H1 (cell line): Measurements from ENCODE around the gene SYT6. TPM values are rescaled to one million over a fixed set of nuclear protein-coding genes. Genes with fewer than 3 reads are reported as not detected.

ENCODE experiments used
- CTCF ChIA-PET: fragments of 300-600 bp; sonication (Branson Sonifier 250); formaldehyde crosslinking; loops from one replicate; lab custom pipeline; 2021; ENCODE audit not compliant: partially characterized antibody; lab: Charles Lee
- POLR2A ChIA-PET: fragments of 300-600 bp; sonication (Branson Sonifier 250); formaldehyde crosslinking; loops from one replicate; lab custom pipeline; 2021; ENCODE audit warnings: inconsistent platforms; ENCODE audit not compliant: partially characterized antibody; lab: Charles Lee
- DNase-seq, 2 experiments: peaks; one replicate each; pipeline versions ENCODE4 v3.0.0 to v3.0.0-alpha.2; 2010 to 2022; ENCODE audit warnings: low spot score in 2 of 2, low read depth in 1 of 2, mixed read lengths in 1 of 2
- FAIRE-seq: peaks from 2 replicates; lab custom pipeline; 2011; peaks lifted over from hg19 to GRCh38; lab: Jason Lieb, UNC
- H2AFZ ChIP-seq: 2 replicates; pipeline ENCODE4 v1.8.1; 2012; ENCODE audit warnings: low read length, inconsistent platforms
- H2AK5ac ChIP-seq: 2 replicates; pipeline ENCODE4 v1.6.1; 2013; ENCODE audit warnings: low read depth, low read length
- H2BK120ac ChIP-seq: replicated peaks from 2 replicates; pipeline ENCODE3; 2013; ENCODE audit warnings: low read depth, low read length, inconsistent platforms
- H2BK12ac ChIP-seq: 2 replicates; pipeline ENCODE4 v1.6.1; 2013; ENCODE audit warnings: low read depth, low read length
- H2BK15ac ChIP-seq: 2 replicates; pipeline ENCODE4 v1.6.1; 2013; ENCODE audit warnings: low read length
- H2BK20ac ChIP-seq: 2 replicates; pipeline ENCODE4 v1.6.1; 2013; ENCODE audit warnings: low read length
- H2BK5ac ChIP-seq: 2 replicates; pipeline ENCODE4 v1.6.1; 2013; ENCODE audit warnings: low read depth, low read length
- H3K14ac ChIP-seq: 2 replicates; pipeline ENCODE4 v1.6.1; 2013; ENCODE audit warnings: inconsistent platforms; ENCODE audit not compliant: insufficient read length
- H3K18ac ChIP-seq: 2 replicates; pipeline ENCODE4 v1.6.1; 2013; ENCODE audit warnings: low read length; ENCODE audit errors: extremely low read depth
- H3K23ac ChIP-seq: 2 replicates; pipeline ENCODE4 v1.6.1; 2013; ENCODE audit warnings: inconsistent platforms; ENCODE audit not compliant: insufficient read length
- H3K23me2 ChIP-seq: 2 replicates; pipeline ENCODE4 v1.6.1; 2013; ENCODE audit warnings: low read depth, low read length
- H3K27ac ChIP-seq: 2 replicates; pipeline ENCODE4 v1.6.1; 2011; ENCODE audit warnings: low read depth, low read length, inconsistent platforms
- H3K27me3 ChIP-seq, 4 experiments: replicated peaks in 1 of 4; 1 replicate in 1 of 4; 2 replicates in 3 of 4; pipeline versions ENCODE4 v1.6.1 to v1.8.1; 2011 to 2013; ENCODE audit warnings: low read length in 3 of 4, mild to moderate bottlenecking in 3 of 4, inconsistent platforms in 2 of 4, mixed read lengths in 2 of 4, moderate library complexity in 1 of 4; ENCODE audit not compliant: control insufficient read depth in 3 of 4, insufficient read depth in 3 of 4; ENCODE audit errors: extremely low read depth in 1 of 4
- H3K36me3 ChIP-seq, 4 experiments: 2 replicates each; pipeline versions ENCODE4 v1.6.1 to v1.8.1; 2011 to 2013; ENCODE audit warnings: mild to moderate bottlenecking in 4 of 4, low read length in 3 of 4, moderate library complexity in 2 of 4, control low read depth in 1 of 4, inconsistent platforms in 1 of 4; ENCODE audit not compliant: insufficient read depth in 4 of 4, control insufficient read depth in 2 of 4
- H3K4ac ChIP-seq: replicated peaks from 2 replicates; pipeline ENCODE3; 2013; ENCODE audit warnings: low read length, low read depth, mixed read lengths, inconsistent platforms; ENCODE audit not compliant: insufficient read length
- H3K4me1 ChIP-seq, 4 experiments: replicated peaks in 1 of 4; 1 replicate in 1 of 4; 2 replicates in 3 of 4; pipeline versions ENCODE4 v1.6.1 to v1.8.1; 2011 to 2013; ENCODE audit warnings: low read length in 3 of 4, inconsistent platforms in 2 of 4, mixed read lengths in 1 of 4; ENCODE audit not compliant: insufficient read depth in 4 of 4, control insufficient read depth in 3 of 4
- H3K4me2 ChIP-seq, 2 experiments: 2 replicates each; pipeline versions ENCODE4 v1.6.1 to v1.8.1; 2011 to 2013; ENCODE audit warnings: low read depth in 2 of 2, low read length in 2 of 2, control low read depth in 1 of 2, inconsistent platforms in 1 of 2, mild to moderate bottlenecking in 1 of 2; ENCODE audit not compliant: insufficient read depth in 1 of 2
- H3K4me3 ChIP-seq, 4 experiments: fragments of 200-600, 300-600 bp in 1 of 4; sonication (generic), shearing (Covaris generic), sonication (Bioruptor Twin) in 1 of 4; 2 replicates each; pipeline versions ENCODE4 v1.5.1 to v1.8.1; 2011 to 2016; ENCODE audit warnings: low read length in 4 of 4, low read depth in 3 of 4, control low read depth in 2 of 4, inconsistent platforms in 2 of 4, mild to moderate bottlenecking in 2 of 4, mixed read lengths in 1 of 4, moderate library complexity in 1 of 4; ENCODE audit not compliant: insufficient read depth in 2 of 4; ENCODE audit errors: extremely low read depth in 1 of 4
- H3K56ac ChIP-seq: replicated peaks from 2 replicates; pipeline ENCODE3; 2013; ENCODE audit warnings: low read depth, mild to moderate bottlenecking, mixed read lengths, low read length, inconsistent platforms; ENCODE audit not compliant: insufficient read length
- H3K79me1 ChIP-seq: 2 replicates; pipeline ENCODE4 v1.6.1; 2013; ENCODE audit warnings: low read depth, low read length, control low read depth
- H3K79me2 ChIP-seq, 2 experiments: 2 replicates each; pipeline versions ENCODE4 v1.6.1 to v1.8.1; 2012 to 2013; ENCODE audit warnings: low read length in 2 of 2, mild to moderate bottlenecking in 2 of 2, inconsistent platforms in 1 of 2; ENCODE audit not compliant: insufficient read depth in 2 of 2, control insufficient read depth in 1 of 2
- H3K9ac ChIP-seq, 4 experiments: replicated peaks in 1 of 4; 1 replicate in 1 of 4; 2 replicates in 3 of 4; pipeline versions ENCODE4 v1.6.1 to v1.8.1; 2011 to 2013; ENCODE audit warnings: low read depth in 3 of 4, low read length in 3 of 4, control low read depth in 2 of 4, mild to moderate bottlenecking in 2 of 4, moderate library complexity in 2 of 4, inconsistent platforms in 1 of 4; ENCODE audit errors: extremely low read depth in 1 of 4
- H3K9me3 ChIP-seq, 2 experiments: 2 replicates each; pipeline versions ENCODE4 v1.6.1 to v1.8.1; 2012 to 2013; ENCODE audit warnings: mild to moderate bottlenecking in 2 of 2, moderate library complexity in 2 of 2, control low read depth in 1 of 2, inconsistent platforms in 1 of 2, low read depth in 1 of 2, low read length in 1 of 2, mixed read lengths in 1 of 2; ENCODE audit not compliant: insufficient read depth in 2 of 2
- H4K20me1 ChIP-seq, 2 experiments: replicated peaks in 1 of 2; 2 replicates each; pipeline versions ENCODE3 to v1.8.1; 2011 to 2013; ENCODE audit warnings: inconsistent platforms in 2 of 2, low read length in 2 of 2, mild to moderate bottlenecking in 1 of 2; ENCODE audit not compliant: insufficient read depth in 2 of 2, control insufficient read depth in 1 of 2
- H4K5ac ChIP-seq: 2 replicates; pipeline ENCODE4 v1.6.1; 2013; ENCODE audit warnings: low read length, low read depth, mixed read lengths, inconsistent platforms; ENCODE audit not compliant: insufficient read length
- H4K8ac ChIP-seq: 2 replicates; pipeline ENCODE4 v1.8.0; 2013; ENCODE audit warnings: mild to moderate bottlenecking, moderate library complexity, low read length, inconsistent platforms; ENCODE audit not compliant: insufficient read depth; ENCODE audit errors: extremely low read depth
- H4K91ac ChIP-seq: replicated peaks from 2 replicates; pipeline ENCODE3; 2013; ENCODE audit warnings: low read length, mixed read lengths, inconsistent platforms; ENCODE audit not compliant: insufficient read length
- RAD21 ChIP-seq, 2 experiments: IDR thresholded peaks in 1 of 2; conservative IDR thresholded peaks in 1 of 2; 2 replicates each; pipeline ENCODE4 v1.6.1; 2011; ENCODE audit warnings: low read depth in 2 of 2, low read length in 2 of 2, improper control_type of control experiment in 1 of 2, inconsistent platforms in 1 of 2, mild to moderate bottlenecking in 1 of 2, moderate library complexity in 1 of 2
- RBBP5 ChIP-seq: IDR thresholded peaks from 2 replicates; pipeline ENCODE4 v1.7.1; 2012; ENCODE audit warnings: low read depth, mild to moderate bottlenecking, inconsistent platforms, low read length, moderate library complexity, borderline replicate concordance
- WGBS, 2 experiments: shearing (Covaris generic) in 1 of 2; methylation state at CpG; one replicate each; pipeline versions ENCODE4 v1.1.6 to v1.1.7; 2013 to 2015; ENCODE audit warnings: low lambda C conversion rate in 2 of 2, mixed read lengths in 2 of 2, inconsistent platforms in 1 of 2, low coverage in 1 of 2, missing lambda C conversion rate in 1 of 2; ENCODE audit not compliant: insufficient replicate concordance in 2 of 2, insufficient coverage in 1 of 2, insufficient read length in 1 of 2; ENCODE audit errors: extremely low coverage in 1 of 2, missing lambda C conversion rate in 1 of 2; 5-methylcytosine and 5-hydroxymethylcytosine counted together
- polyA plus RNA-seq, 7 experiments: library from polyadenylated mRNA; depleted of rRNA in 3 of 7; stranded (reverse) in 5 of 7; unstranded in 2 of 7; fragments of >200 nt in 5 of 7; fragments of 200-250 nt in 2 of 7; gene quantifications; 1 replicate in 5 of 7; 2 replicates in 1 of 7; 4 replicates in 1 of 7; pipeline versions ENCODE4 v1.2.1 to v1.2.3, GENCODE V29; 2011 to 2013; ENCODE audit warnings: missing spikeins in 2 of 7, mixed read lengths in 2 of 7
- total RNA-seq: library from RNA; stranded (reverse); fragmentation: NEBNext Ultra II Directional; extraction: Animal tissue kit (Norgen Biotek cat#: 25700); gene quantifications from 2 replicates; pipeline ENCODE4 v1.2.1, GENCODE V29; 2021
- TF ChIP-seq, protein P1 (sequence below), 3 experiments: IDR thresholded peaks; 1 replicate in 2 of 3; 2 replicates in 1 of 3; pipeline versions ENCODE4 v1.5.1 to v1.6.1; 2011; ENCODE audit warnings: low read length in 3 of 3, mild to moderate bottlenecking in 3 of 3, inconsistent platforms in 2 of 3, low read depth in 1 of 3, moderate library complexity in 1 of 3; ENCODE audit not compliant: insufficient read depth in 1 of 3; ENCODE audit errors: control extremely low read depth in 1 of 3

Gene SYT6
- total and polyA plus RNA-seq, 2 of the 8 experiments (the other 6 are each of a cell fraction or from before 2014, with no cell fraction given), result 33.7 to 83.5 TPM

DNA sequence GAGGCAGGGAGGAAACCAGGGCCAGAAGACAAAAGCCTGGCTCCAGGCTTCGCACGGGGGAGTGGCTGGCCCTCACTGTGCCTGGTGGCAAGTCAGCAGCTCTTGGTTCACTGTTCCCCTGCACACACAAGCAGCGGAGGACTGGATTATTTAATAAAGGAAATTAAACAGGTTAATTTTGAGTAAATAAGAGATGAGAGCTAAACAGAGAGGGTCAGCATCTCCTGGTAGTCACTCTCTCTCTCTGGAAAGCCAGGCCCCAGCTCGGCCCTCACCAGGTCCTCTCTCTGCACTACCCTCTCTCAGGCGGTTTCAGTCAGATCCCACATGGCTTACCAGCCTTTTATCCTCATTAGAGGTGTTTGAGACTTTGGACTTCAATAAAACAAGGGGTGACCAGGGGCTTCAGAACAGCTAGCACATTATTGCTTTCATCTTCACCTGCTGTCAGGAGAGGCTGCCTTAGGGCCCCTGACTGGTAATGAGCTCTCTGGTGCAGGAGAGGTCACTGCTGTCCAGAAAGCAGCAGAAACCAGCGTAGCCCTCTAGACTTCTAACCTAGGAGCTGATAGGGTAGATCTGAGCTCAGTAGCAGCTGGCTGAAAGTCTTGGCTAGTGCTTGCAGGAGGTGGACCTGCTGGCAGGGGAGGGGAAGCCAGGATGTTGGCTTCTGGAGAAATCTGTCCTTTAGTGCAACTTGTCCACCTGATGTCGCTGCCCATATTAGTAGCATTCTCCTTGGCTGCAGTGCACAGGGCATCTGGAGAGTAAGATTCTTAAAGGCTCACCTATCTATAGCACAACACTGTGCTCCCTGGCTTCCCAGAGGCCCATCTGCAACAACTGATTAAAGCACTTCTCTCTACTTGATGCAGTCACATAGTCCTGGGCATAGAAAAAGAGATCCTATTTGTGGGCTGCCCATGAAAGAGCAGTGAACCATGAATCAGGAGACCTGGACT, 45.9 kb downstream of the SYT6 start:
- peaks cover 3% of the 10 kb centered on the region; the same call in 1 of the 2 replicates for H3K79me1 ChIP-seq
- no peak overlapping the region for H4K5ac ChIP-seq
- H2BK120ac ChIP-seq, result no peak overlapping the region
- FAIRE-seq, result no peak
- H2AK5ac ChIP-seq, result no peak overlapping the region
- DNase-seq, result no peak
- no peaks in the 10 kb centered on the region for H3K9me3 ChIP-seq
- H3K4me1 ChIP-seq, result peaks cover 0 to 13% (median 7%) of the 10 kb centered on the region in 4 experiments
- no peak overlapping the region for H2BK15ac ChIP-seq
- TF ChIP-seq, protein P1, sequence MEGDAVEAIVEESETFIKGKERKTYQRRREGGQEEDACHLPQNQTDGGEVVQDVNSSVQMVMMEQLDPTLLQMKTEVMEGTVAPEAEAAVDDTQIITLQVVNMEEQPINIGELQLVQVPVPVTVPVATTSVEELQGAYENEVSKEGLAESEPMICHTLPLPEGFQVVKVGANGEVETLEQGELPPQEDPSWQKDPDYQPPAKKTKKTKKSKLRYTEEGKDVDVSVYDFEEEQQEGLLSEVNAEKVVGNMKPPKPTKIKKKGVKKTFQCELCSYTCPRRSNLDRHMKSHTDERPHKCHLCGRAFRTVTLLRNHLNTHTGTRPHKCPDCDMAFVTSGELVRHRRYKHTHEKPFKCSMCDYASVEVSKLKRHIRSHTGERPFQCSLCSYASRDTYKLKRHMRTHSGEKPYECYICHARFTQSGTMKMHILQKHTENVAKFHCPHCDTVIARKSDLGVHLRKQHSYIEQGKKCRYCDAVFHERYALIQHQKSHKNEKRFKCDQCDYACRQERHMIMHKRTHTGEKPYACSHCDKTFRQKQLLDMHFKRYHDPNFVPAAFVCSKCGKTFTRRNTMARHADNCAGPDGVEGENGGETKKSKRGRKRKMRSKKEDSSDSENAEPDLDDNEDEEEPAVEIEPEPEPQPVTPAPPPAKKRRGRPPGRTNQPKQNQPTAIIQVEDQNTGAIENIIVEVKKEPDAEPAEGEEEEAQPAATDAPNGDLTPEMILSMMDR (IDR thresholded peaks at IDR 0.05; ENCODE audit: control extremely low read depth in 1 of 3, insufficient read depth in 1 of 3, low read depth in 1 of 3, low read length in 3 of 3), result peak in 2 of 3 experiments; percentile 7 to 22; a peak in 2 of 4 replicates
- TF ChIP-seq RAD21 (IDR thresholded peaks at IDR 0.05 in 1 of 2, conservative IDR thresholded peaks at IDR 0.05 in 1 of 2; ENCODE audit: low read depth in 2 of 2, low read length in 2 of 2), result peak; percentile 34 to 53; a peak in 3 of 4 replicates
- no peak for TF ChIP-seq RBBP5
- 87% methylated on average over 7 of the region's 7 CpGs; no CpG with 5 or more reads in 1 of the 2 experiments for WGBS, 2 experiments
- no peaks in the 10 kb centered on the region; the same call in 1 of the 2 replicates for H3K23me2 ChIP-seq
- H3K9ac ChIP-seq, result no peak overlapping the region
- H3K27ac ChIP-seq, result no peak overlapping the region
- H3K4me3 ChIP-seq, result no peak overlapping the region
- H3K4ac ChIP-seq, result no peak overlapping the region
- H4K20me1 ChIP-seq, result no peaks in the 10 kb centered on the region
- H3K56ac ChIP-seq, result no peak overlapping the region
- no peak overlapping the region for H3K4me2 ChIP-seq
- H3K18ac ChIP-seq, result 0 out of 2 replicates have a peak overlapping the region, but pooled peaks have one; percentile 9
- no peak overlapping the region for H2BK20ac ChIP-seq
- ChIA-PET POLR2A (interaction anchor here (0.6 to 2.3 kb wide), 5 partner anchors 9 to 71 kb away, joined by 3 to 7 read pairs (median 5); no protein-coding TSS in a partner anchor), CTCF (interaction anchor here (0.6 to 2.6 kb wide), 11 partner anchors 9 to 175 kb away, joined by 3 to 11 read pairs (median 6); partner anchors contain the start of genes OLFML3 and SYT6)
- H2BK5ac ChIP-seq, result no peak overlapping the region
- no peak overlapping the region; the same call in 1 of the 2 replicates for H4K8ac ChIP-seq
- peaks cover 12 to 85% (median 28%) of the 10 kb centered on the region in 4 experiments for H3K36me3 ChIP-seq
- no peak overlapping the region for H2BK12ac ChIP-seq
- no peak overlapping the region for H4K91ac ChIP-seq
- no peaks in the 10 kb centered on the region; a peak in 2 of 7 replicates for H3K27me3 ChIP-seq
- no peak overlapping the region for H3K14ac ChIP-seq
- no peaks in the 10 kb centered on the region for H3K79me2 ChIP-seq
- no peak overlapping the region for H3K23ac ChIP-seq
- H2AFZ ChIP-seq, result no peak overlapping the region
